Measurements from ENCODE around the gene OPCML.

Gene OPCML

DNA sequence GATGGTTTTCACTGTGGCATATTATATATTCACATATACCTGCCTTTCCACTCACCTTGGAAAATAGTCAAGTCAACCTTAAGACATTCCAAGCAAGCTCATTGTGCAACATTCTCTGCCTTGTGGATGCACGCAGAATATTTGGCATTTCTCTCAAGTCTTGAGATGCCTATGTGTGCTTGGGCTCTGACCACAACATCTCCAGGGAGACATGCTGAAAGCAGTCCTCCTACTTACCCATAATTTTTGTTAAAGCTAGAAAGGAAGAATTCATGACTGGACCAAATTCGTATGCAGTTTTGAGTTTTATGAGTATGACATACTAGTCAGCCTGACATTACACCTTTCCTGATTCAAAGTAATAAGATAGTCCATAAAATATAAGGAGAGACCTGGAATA lies 684.0 kb downstream of the OPCML start:
- peak; percentile 68 for DNase-seq (ENCODE audit: low spot score)

DNA sequence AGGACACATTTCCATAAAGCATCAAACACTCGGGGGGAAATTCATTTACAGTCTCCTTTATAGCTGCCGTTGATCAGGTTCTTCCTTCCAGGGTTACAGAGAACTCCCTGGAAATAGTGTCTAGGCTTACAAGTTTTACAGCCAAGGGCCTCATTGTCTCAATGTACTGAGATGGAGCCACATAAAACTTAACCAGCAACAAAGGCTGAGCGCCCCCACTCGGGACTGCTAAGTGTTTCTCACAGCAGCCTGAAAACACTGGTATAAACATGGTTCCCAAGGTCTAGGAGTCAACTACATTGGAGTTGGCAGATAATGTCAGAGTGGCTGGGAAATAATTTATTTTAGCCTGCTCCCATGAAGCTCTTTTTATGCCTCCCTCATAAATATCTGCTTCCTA lies 686.2 kb downstream of the OPCML start:
- DNase-seq (ENCODE audit: low spot score) = no peak

- DNase-seq (ENCODE audit: low spot score) = peak; percentile 84
These were observed 687.2 kb downstream of the OPCML start for GRCh38 chr11:132844956-132845696.

GRCh38 chr11:132840660-132841059 lies 691.6 kb downstream of the OPCML start:
- DNase-seq (ENCODE audit: low spot score) = no peak

GRCh38 chr11:132840191-132840590 lies 692.1 kb downstream of the OPCML start:
- DNase-seq (ENCODE audit: low spot score) = no peak

- no peak for DNase-seq (ENCODE audit: low spot score)
These were observed 692.9 kb downstream of the OPCML start for GRCh38 chr11:132839236-132839945.

- DNase-seq (ENCODE audit: low spot score) = peak; percentile 70
These were observed 693.7 kb downstream of the OPCML start for GRCh38 chr11:132838627-132839026.

DNA sequence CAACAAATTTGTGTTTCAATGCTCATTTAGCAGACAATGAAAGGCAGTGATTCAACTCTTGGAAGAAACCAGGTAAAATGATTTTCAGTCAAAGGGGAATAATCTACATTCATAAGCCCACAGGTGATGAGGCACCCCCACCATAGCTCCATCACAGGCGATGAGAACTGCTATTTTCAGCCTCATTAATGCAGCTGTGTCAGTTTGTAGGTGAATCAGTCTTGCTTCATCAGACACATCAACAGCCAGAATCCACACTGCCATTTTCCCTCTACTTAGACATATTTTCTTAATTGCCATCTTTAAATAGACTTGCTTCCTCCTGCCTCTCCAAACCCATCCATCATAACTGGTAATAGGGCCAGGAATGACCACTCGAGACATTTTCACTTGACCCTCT lies 701.0 kb downstream of the OPCML start:
- no peak for DNase-seq (ENCODE audit: low spot score)

GRCh38 chr11:132824642-132825041 lies 707.7 kb downstream of the OPCML start:
- DNase-seq (ENCODE audit: low spot score) = no peak

DNA sequence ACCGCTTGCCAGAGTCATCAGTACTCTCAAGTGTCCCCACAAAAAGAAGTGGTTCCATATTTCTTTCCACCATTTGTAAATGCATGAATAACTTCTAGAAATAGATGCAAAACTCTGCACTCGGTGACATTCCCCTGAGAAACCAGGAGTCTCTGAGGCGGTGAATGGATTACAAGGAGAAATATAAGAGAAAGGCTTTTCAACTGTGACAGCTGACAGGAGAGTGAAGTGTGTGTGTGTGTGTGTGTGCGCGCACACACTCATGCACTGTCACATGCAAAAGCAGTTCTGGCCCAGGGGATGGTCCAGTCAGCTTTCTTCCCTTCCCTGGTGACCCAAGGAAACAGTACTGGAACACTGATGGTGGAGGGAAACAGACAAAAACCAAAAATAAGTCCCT lies 710.0 kb downstream of the OPCML start:
- no peak for DNase-seq (ENCODE audit: low spot score)

GRCh38 chr11:132821499-132821898 lies 710.8 kb downstream of the OPCML start:
- DNase-seq (ENCODE audit: low spot score) = no peak

GRCh38 chr11:132821014-132821413 lies 711.3 kb downstream of the OPCML start:
- peak; percentile 53 for DNase-seq (ENCODE audit: low spot score)

GRCh38 chr11:132818951-132819350 lies 713.4 kb downstream of the OPCML start:
- peak; percentile 11 for DNase-seq (ENCODE audit: low spot score)

- DNase-seq (ENCODE audit: low spot score) = no peak
These were observed 714.9 kb downstream of the OPCML start for GRCh38 chr11:132817387-132817786.

DNA sequence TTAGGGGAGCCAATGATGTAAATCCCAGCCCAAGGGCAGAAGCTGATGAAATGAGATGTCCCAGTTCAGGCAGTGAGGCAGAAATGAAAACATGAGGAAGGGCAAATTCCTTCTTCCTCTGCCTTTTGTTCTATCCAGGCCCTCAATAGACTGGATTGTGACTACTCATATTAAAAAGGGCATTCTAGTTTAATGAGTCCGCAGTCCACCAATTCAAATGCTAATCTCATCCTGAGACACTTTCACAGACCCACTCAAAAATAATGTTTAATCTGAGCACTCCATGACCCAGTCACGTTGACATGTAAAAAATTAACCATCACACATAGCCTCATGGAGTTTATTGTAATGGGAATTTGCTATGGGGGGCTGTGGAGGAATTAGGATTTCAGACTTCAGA lies 717.9 kb downstream of the OPCML start:
- DNase-seq (ENCODE audit: low spot score) = no peak

- no peak for DNase-seq (ENCODE audit: low spot score)
These were observed 720.7 kb downstream of the OPCML start for GRCh38 chr11:132811649-132812048.

- DNase-seq (ENCODE audit: low spot score) = no peak
These were observed 723.2 kb downstream of the OPCML start for GRCh38 chr11:132809070-132809469.

GRCh38 chr11:132804258-132804657 lies 728.0 kb downstream of the OPCML start:
- DNase-seq (ENCODE audit: low spot score) = no peak

GRCh38 chr11:132803436-132803835 lies 728.9 kb downstream of the OPCML start:
- DNase-seq (ENCODE audit: low spot score) = peak; percentile 43

DNA sequence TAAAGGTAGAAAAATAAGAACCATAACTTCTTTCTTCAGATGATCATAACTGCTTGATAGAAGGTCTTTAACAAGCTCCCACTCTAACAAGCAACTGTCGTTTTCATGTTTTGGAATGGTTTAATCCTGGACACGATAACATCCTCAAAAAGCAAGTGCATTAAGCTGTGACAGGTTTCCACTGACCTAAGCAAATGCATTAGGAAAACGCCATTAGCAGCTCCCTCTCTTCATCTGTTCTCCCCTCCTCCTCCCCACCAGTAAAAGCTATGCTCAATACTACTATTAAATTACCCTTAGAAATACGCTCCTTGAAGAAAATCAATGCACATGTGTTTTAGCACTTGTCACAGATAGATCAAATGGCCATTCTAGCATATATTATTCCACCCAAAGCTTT lies 729.4 kb downstream of the OPCML start:
- DNase-seq (ENCODE audit: low spot score) = no peak

- no peak for DNase-seq (ENCODE audit: low spot score)
These were observed 738.5 kb downstream of the OPCML start for GRCh38 chr11:132793831-132794230.

GRCh38 chr11:132792341-132793140 lies 739.8 kb downstream of the OPCML start:
- DNase-seq (ENCODE audit: low spot score) = no peak

- no peak for DNase-seq (ENCODE audit: low spot score)
These were observed 741.3 kb downstream of the OPCML start for GRCh38 chr11:132790971-132791370.
